ENCODE results near the gene KDELR1.

GRCh38 chr19:48364598-48365348 is 26.6 kb downstream of the KDELR1 start:
- TF ChIP-seq POLR2A (IDR thresholded peaks at IDR 0.05; ENCODE audit: low read depth, low read length) (no peak), POLR2AphosphoS5 (IDR thresholded peaks at IDR 0.05; ENCODE audit: low read depth, low read length) (no peak)
